Measurements from ENCODE around the gene PLA2G2D.

Gene PLA2G2D

GRCh38 chr1:20069874-20070273 lies 49.5 kb downstream of the PLA2G2D start, which contains the start of gene PLA2G5:
TSS of gene PLA2G5 (plus strand) at chr1:20070194. CDS start at chr1:20084831, 14,637 bp downstream.
- DNase-seq (ENCODE audit: low read depth in 1 of 2, low spot score in 1 of 2): no peak

- DNase-seq (ENCODE audit: low read depth in 1 of 2, low spot score in 1 of 2): no peak
Measured at GRCh38 chr1:20068722-20069121, 50.6 kb downstream of the PLA2G2D start.

GRCh38 chr1:20063861-20064292 lies 55.5 kb downstream of the PLA2G2D start:
- DNase-seq (ENCODE audit: low read depth in 1 of 2, low spot score in 1 of 2): no peak
